WTC11 (cell line): ENCODE data around the gene TET1.

Experiments
- CTCF ChIP-seq: fragments of 200-600 bp; IDR thresholded peaks from 2 replicates; pipeline ENCODE4 v1.8.0; 2022; ENCODE audit warnings: antibody characterized with exemption
- E2F5 ChIP-seq: sonication (generic); formaldehyde crosslinking; IDR thresholded peaks from 2 replicates; pipeline ENCODE4 v1.8.1; 2022; ENCODE audit warnings: mild to moderate bottlenecking, moderate library complexity, missing genetic modification reagents
- OVOL2 ChIP-seq: fragments of 250-450 bp; sonication (Bioruptor Pico); IDR thresholded peaks from 2 replicates; pipeline ENCODE4 v1.9.0; 2021; ENCODE audit warnings: mild to moderate bottlenecking, borderline replicate concordance
- TEAD4 ChIP-seq: sonication (generic); formaldehyde crosslinking; IDR thresholded peaks from 2 replicates; pipeline ENCODE4 v1.8.0; 2022; ENCODE audit warnings: mild to moderate bottlenecking, missing genetic modification reagents
- TF ChIP-seq, protein P1 (sequence below): sonication (generic); formaldehyde crosslinking; IDR thresholded peaks from 2 replicates; pipeline ENCODE4 v1.8.0; 2023; ENCODE audit warnings: missing genetic modification reagents, mild to moderate bottlenecking, borderline replicate concordance

DNA sequence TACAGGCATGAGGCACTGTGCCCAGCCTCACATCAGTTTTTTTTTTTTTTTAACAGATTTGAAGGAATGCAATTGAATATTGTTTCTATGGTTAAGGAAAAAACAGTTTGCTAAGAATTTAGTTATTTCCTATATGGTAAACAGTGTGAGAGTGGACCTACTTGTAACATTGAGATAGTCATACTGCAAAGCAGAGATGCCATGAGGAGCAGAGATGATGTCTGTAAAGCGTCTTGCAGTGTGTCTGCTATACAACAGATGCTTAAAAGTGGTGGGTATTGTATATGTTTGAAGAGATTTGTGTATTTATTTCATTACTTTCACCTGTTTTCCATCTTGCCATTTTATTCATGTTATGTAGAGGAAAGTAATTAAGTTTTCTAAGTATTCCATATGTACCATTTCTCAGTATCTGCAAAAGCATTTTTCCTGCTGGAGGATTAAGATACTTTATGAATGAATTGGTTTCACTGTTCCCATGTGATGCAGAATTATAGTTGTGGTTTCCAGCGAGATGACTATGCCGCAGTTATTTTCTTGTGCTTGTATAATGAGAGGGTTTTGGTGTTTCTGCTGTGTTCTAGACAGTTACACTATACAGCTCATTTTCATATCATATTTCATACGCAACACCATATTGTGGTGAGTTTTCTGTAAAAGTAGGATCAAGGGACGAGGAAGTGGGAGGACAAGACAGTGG lies 26.6 kb downstream of the TET1 start:
- no peak for TF ChIP-seq CTCF
- TF ChIP-seq, protein P1, sequence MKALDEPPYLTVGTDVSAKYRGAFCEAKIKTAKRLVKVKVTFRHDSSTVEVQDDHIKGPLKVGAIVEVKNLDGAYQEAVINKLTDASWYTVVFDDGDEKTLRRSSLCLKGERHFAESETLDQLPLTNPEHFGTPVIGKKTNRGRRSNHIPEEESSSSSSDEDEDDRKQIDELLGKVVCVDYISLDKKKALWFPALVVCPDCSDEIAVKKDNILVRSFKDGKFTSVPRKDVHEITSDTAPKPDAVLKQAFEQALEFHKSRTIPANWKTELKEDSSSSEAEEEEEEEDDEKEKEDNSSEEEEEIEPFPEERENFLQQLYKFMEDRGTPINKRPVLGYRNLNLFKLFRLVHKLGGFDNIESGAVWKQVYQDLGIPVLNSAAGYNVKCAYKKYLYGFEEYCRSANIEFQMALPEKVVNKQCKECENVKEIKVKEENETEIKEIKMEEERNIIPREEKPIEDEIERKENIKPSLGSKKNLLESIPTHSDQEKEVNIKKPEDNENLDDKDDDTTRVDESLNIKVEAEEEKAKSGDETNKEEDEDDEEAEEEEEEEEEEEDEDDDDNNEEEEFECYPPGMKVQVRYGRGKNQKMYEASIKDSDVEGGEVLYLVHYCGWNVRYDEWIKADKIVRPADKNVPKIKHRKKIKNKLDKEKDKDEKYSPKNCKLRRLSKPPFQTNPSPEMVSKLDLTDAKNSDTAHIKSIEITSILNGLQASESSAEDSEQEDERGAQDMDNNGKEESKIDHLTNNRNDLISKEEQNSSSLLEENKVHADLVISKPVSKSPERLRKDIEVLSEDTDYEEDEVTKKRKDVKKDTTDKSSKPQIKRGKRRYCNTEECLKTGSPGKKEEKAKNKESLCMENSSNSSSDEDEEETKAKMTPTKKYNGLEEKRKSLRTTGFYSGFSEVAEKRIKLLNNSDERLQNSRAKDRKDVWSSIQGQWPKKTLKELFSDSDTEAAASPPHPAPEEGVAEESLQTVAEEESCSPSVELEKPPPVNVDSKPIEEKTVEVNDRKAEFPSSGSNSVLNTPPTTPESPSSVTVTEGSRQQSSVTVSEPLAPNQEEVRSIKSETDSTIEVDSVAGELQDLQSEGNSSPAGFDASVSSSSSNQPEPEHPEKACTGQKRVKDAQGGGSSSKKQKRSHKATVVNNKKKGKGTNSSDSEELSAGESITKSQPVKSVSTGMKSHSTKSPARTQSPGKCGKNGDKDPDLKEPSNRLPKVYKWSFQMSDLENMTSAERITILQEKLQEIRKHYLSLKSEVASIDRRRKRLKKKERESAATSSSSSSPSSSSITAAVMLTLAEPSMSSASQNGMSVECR (CRISPR knock-in tag), result no peak
- TF ChIP-seq OVOL2 (CRISPR knock-in tag), result no peak
- TF ChIP-seq TEAD4 (CRISPR knock-in tag), result no peak
- no peak for TF ChIP-seq E2F5 (CRISPR knock-in tag)
